OCI-LY1 (cell line): ENCODE results near the gene SLC41A2.
"Not testable (repeated sequence)": the region's sequence is repeated elsewhere in the genome, so short reads cannot be mapped to it uniquely, and the experiment has no call there.

Source experiments
- H2AFZ ChIP-seq: fragments of 200-600 bp; sonication (generic), shearing (Covaris generic); 2 replicates; pipeline ENCODE4 v1.6.0; 2014; ENCODE audit warnings: antibody characterized with exemption, mild to moderate bottlenecking, low read length
- H3F3A ChIP-seq: fragments of 200-600 bp; sonication (generic), shearing (Covaris generic); 2 replicates; pipeline ENCODE4 v1.6.0; 2014; ENCODE audit warnings: mild to moderate bottlenecking, antibody characterized with exemption, low read length, moderate library complexity; ENCODE audit not compliant: insufficient read depth
- H3K27ac ChIP-seq: fragments of 200-600 bp; sonication (generic); 2 replicates; pipeline ENCODE4 v1.5.1; 2014; ENCODE audit warnings: low read length, mixed run types, mild to moderate bottlenecking, low read depth; ENCODE audit not compliant: poor library complexity, severe bottlenecking
- H3K27me3 ChIP-seq: fragments of 200-600 bp; sonication (generic); 2 replicates; pipeline ENCODE4 v1.6.0; 2014; ENCODE audit warnings: antibody characterized with exemption, mild to moderate bottlenecking, low read length, moderate library complexity; ENCODE audit not compliant: insufficient read depth
- H3K36me3 ChIP-seq: fragments of 200-600 bp; sonication (generic); 2 replicates; pipeline ENCODE4 v1.6.1; 2014; ENCODE audit warnings: mild to moderate bottlenecking, antibody characterized with exemption, low read length, moderate library complexity, mixed read lengths; ENCODE audit not compliant: insufficient read depth
- H3K4me1 ChIP-seq: fragments of 200-600 bp; sonication (generic); 2 replicates; pipeline ENCODE4 v1.5.1; 2014; ENCODE audit warnings: mild to moderate bottlenecking, low read length, moderate library complexity; ENCODE audit not compliant: insufficient read depth, severe bottlenecking
- H3K4me2 ChIP-seq: fragments of 200-600 bp; sonication (generic), shearing (Covaris generic); 2 replicates; pipeline ENCODE4 v1.6.1; 2014; ENCODE audit warnings: low read length
- H3K4me3 ChIP-seq: fragments of 200-600 bp; sonication (generic); 2 replicates; pipeline ENCODE4 v1.5.1; 2014; ENCODE audit warnings: low read length, low read depth, mild to moderate bottlenecking, mixed read lengths; ENCODE audit not compliant: poor library complexity, severe bottlenecking
- H3K79me2 ChIP-seq: fragments of 200-600 bp; shearing (Covaris generic); 2 replicates; pipeline ENCODE4 v1.6.1; 2016; ENCODE audit warnings: mixed run types, low read length, mixed read lengths; ENCODE audit not compliant: insufficient read depth
- H3K9ac ChIP-seq: fragments of 200-600 bp; sonication (generic), shearing (Covaris generic); 2 replicates; pipeline ENCODE4 v1.6.1; 2014; ENCODE audit warnings: mild to moderate bottlenecking, low read length, mixed read lengths
- H3K9me2 ChIP-seq: fragments of 200-600 bp; sonication (generic), shearing (Covaris generic); 2 replicates; pipeline ENCODE4 v1.6.1; 2014; ENCODE audit warnings: low read depth, mild to moderate bottlenecking, low read length, mixed read lengths
- H3K9me3 ChIP-seq: fragments of 200-600 bp; shearing (Covaris generic); 2 replicates; pipeline ENCODE4 v1.6.1; 2014; ENCODE audit warnings: low read length, mixed read lengths
- H4K20me1 ChIP-seq: fragments of 200-600 bp; sonication (generic), shearing (Covaris generic); 2 replicates; pipeline ENCODE4 v1.6.0; 2016; ENCODE audit warnings: mild to moderate bottlenecking, low read length; ENCODE audit not compliant: insufficient read depth
- EZH2 ChIP-seq: fragments of 200-600 bp; sonication (generic), shearing (Covaris generic); IDR thresholded peaks from 2 replicates; pipeline ENCODE4 v1.8.0; 2017; ENCODE audit warnings: borderline replicate concordance, mixed run types, mild to moderate bottlenecking, antibody characterized with exemption, low read length, moderate library complexity, mixed read lengths
- TF ChIP-seq, protein P1 (sequence below): fragments of 200-600 bp; sonication (generic), shearing (Covaris generic); IDR thresholded peaks from 2 replicates; pipeline ENCODE4 v1.5.1; 2017; ENCODE audit warnings: mild to moderate bottlenecking, antibody characterized with exemption, low read length, moderate library complexity, mixed read lengths

SLC41A2 gene

GRCh38 chr12:104955703-104956102 lies 2.4 kb downstream of the SLC41A2 start:
- TF ChIP-seq EZH2 = no peak
- Histone ChIP-seq H4K20me1 (no peaks in the 10 kb centered on the region), H3F3A (no peaks in the 10 kb centered on the region), H3K4me3 (no peak overlapping the region), H2AFZ (no peak overlapping the region), H3K4me1 (peaks cover 16% of the 10 kb centered on the region), H3K27me3 (no peaks in the 10 kb centered on the region), H3K79me2 (no peaks in the 10 kb centered on the region), H3K9ac (no peak overlapping the region), H3K9me2 (no peaks in the 10 kb centered on the region), H3K4me2 (no peak overlapping the region), H3K27ac (no peak overlapping the region), H3K9me3 (no peaks in the 10 kb centered on the region), H3K36me3 (no peaks in the 10 kb centered on the region)

DNA sequence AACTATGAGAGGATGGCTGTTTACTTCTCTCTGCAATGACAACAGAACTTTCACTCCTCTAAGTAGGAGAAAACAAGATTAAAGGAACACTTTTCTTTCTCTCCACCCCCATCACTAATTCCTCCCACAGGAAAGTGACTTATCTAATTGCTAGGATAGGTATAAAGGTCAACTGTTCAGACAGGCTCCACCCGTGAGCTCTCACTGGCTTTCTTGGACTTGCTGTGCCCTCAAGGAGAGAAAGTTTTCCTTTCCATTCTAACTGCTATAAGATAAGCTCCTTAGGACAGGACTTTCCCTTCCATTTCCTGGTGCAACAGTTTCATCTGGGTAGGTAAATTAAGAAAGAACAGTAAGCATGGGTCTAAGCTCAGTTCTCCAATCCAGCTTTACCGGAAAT lies 4.8 kb downstream of the SLC41A2 start:
- H3K27me3 ChIP-seq = no peaks in the 10 kb centered on the region
- no peak overlapping the region for H2AFZ ChIP-seq
- H3K27ac ChIP-seq = no peak overlapping the region
- H3K79me2 ChIP-seq = no peaks in the 10 kb centered on the region
- no peaks in the 10 kb centered on the region for H4K20me1 ChIP-seq
- H3K9me2 ChIP-seq = no peaks in the 10 kb centered on the region
- no peaks in the 10 kb centered on the region for H3F3A ChIP-seq
- TF ChIP-seq, protein P1, sequence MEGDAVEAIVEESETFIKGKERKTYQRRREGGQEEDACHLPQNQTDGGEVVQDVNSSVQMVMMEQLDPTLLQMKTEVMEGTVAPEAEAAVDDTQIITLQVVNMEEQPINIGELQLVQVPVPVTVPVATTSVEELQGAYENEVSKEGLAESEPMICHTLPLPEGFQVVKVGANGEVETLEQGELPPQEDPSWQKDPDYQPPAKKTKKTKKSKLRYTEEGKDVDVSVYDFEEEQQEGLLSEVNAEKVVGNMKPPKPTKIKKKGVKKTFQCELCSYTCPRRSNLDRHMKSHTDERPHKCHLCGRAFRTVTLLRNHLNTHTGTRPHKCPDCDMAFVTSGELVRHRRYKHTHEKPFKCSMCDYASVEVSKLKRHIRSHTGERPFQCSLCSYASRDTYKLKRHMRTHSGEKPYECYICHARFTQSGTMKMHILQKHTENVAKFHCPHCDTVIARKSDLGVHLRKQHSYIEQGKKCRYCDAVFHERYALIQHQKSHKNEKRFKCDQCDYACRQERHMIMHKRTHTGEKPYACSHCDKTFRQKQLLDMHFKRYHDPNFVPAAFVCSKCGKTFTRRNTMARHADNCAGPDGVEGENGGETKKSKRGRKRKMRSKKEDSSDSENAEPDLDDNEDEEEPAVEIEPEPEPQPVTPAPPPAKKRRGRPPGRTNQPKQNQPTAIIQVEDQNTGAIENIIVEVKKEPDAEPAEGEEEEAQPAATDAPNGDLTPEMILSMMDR = no peak
- TF ChIP-seq EZH2 = no peak
- H3K9ac ChIP-seq = no peak overlapping the region
- H3K4me3 ChIP-seq = no peak overlapping the region
- H3K36me3 ChIP-seq = no peaks in the 10 kb centered on the region
- H3K9me3 ChIP-seq = no peaks in the 10 kb centered on the region
- no peak overlapping the region for H3K4me2 ChIP-seq
- H3K4me1 ChIP-seq = peaks cover 9% of the 10 kb centered on the region

GRCh38 chr12:104952816-104953215 lies 5.3 kb downstream of the SLC41A2 start:
- no peak overlapping the region for H3K4me2 ChIP-seq
- no peaks in the 10 kb centered on the region for H3K79me2 ChIP-seq
- no peaks in the 10 kb centered on the region for H4K20me1 ChIP-seq
- TF ChIP-seq, protein P1 = no peak
- TF ChIP-seq EZH2 = no peak
- no peaks in the 10 kb centered on the region for H3K36me3 ChIP-seq
- no peaks in the 10 kb centered on the region for H3K9me3 ChIP-seq
- H3K4me1 ChIP-seq = peaks cover 9% of the 10 kb centered on the region
- H2AFZ ChIP-seq = no peak overlapping the region
- H3K9ac ChIP-seq = no peak overlapping the region
- H3K4me3 ChIP-seq = no peak overlapping the region
- H3F3A ChIP-seq = no peaks in the 10 kb centered on the region
- H3K27ac ChIP-seq = no peak overlapping the region
- no peaks in the 10 kb centered on the region for H3K9me2 ChIP-seq
- H3K27me3 ChIP-seq = no peaks in the 10 kb centered on the region

DNA sequence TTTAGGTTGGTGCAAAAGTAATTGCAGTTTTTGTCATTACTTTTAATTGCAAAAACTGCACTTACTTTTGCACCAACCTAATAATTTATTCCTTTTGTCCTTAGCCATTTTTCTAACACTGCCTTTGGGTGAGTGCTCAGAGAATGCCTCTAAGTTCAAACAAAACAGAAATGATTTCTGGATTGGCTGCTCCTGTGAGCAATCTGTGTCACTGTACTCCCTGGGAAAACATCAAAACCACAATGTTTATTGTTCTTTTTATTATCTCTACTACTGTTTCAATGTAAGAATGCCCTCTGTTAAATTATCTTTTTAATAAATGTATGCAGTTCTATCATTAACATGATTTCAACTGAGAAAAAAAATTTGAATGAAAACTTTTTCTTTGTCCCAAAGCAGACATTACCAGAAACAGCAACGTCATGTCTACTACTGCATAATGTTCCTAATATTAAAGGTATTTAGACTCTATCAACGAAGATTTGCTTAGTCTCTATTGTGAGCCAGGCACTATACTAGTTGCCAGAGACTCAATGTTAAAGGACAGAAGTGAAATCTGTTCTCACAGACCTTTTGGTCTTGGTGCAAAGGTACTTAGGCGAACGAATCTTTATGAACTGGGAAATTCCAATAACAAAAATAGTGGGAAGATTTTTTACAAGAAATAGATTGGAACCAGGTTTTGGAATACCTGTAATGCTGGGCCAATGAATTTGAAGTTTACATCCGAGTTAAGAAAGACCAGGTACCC lies 6.2 kb downstream of the SLC41A2 start:
- TF ChIP-seq, protein P1 = no peak
- Histone ChIP-seq H3K4me3 (no peak overlapping the region), H3F3A (no peaks in the 10 kb centered on the region), H4K20me1 (no peaks in the 10 kb centered on the region), H3K4me2 (no peak overlapping the region), H3K9me2 (no peaks in the 10 kb centered on the region), H3K4me1 (peaks cover 2% of the 10 kb centered on the region), H3K27ac (no peak overlapping the region), H3K36me3 (no peaks in the 10 kb centered on the region), H3K9me3 (no peaks in the 10 kb centered on the region), H3K9ac (no peak overlapping the region), H2AFZ (no peak overlapping the region), H3K79me2 (no peaks in the 10 kb centered on the region), H3K27me3 (no peaks in the 10 kb centered on the region)

DNA sequence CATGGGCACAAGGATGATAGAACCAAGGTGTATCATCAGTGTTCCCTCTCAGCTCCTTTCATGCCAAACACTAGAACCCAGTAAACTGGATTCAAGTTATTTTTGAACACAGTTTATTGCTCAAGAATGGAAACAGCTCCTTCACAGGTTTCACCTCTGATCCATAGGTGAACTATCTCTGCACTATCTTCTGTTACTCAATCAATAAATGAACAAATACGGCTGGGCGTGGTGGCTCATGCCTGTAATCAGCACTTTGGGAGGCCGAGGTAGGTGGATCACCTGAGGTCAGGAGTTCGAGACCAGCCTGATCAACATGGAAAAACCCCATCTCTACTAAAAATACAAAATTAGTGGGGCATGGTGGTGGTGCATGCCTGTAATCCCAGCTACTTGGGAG lies 9.4 kb downstream of the SLC41A2 start:
- not testable (repeated sequence) for H3K79me2 ChIP-seq, H3F3A ChIP-seq, H3K9me2 ChIP-seq, H2AFZ ChIP-seq, H3K36me3 ChIP-seq, H3K9ac ChIP-seq, H3K4me3 ChIP-seq, H3K27me3 ChIP-seq, H3K27ac ChIP-seq, H3K9me3 ChIP-seq, H4K20me1 ChIP-seq, H3K4me1 ChIP-seq, H3K4me2 ChIP-seq
